22Rv1 (cell line): ENCODE results near the gene KIF25.

Experiments used
- H3K27ac ChIP-seq: fragments of 450-650 bp; 2 replicates; pipeline ENCODE4 v1.5.1; 2017
- CTCF ChIP-seq: fragments of 450-650 bp; IDR thresholded peaks from 2 replicates; pipeline ENCODE4 v1.5.1; 2017; ENCODE audit warnings: mild to moderate bottlenecking
- ZFX ChIP-seq: fragments of 450-650 bp; IDR thresholded peaks from 2 replicates; pipeline ENCODE4 v1.6.1; 2017; ENCODE audit warnings: antibody characterized with exemption, borderline replicate concordance

KIF25 gene

GRCh38 chr6:168050881-168051586 lies 53.6 kb downstream of the KIF25 start:
- TF ChIP-seq ZFX, result no peak
- peak; percentile 12; the same call in 1 of the 2 replicates for TF ChIP-seq CTCF
- H3K27ac ChIP-seq, result no peak overlapping the region

- no peak for TF ChIP-seq CTCF
- no peak for TF ChIP-seq ZFX
- H3K27ac ChIP-seq, result no peak overlapping the region
These were observed 54.2 kb downstream of the KIF25 start for GRCh38 chr6:168051648-168052047.

GRCh38 chr6:168052291-168052891 lies 54.9 kb downstream of the KIF25 start:
- TF ChIP-seq CTCF (peak; percentile 44), ZFX (no peak)
- H3K27ac ChIP-seq, result no peak overlapping the region

- H3K27ac ChIP-seq, result no peak overlapping the region
- no peak for TF ChIP-seq ZFX
- TF ChIP-seq CTCF, result no peak
These were observed 55.9 kb downstream of the KIF25 start for GRCh38 chr6:168053086-168053956.

GRCh38 chr6:168053957-168054471 lies 56.5 kb downstream of the KIF25 start:
- TF ChIP-seq ZFX, result no peak
- TF ChIP-seq CTCF, result no peak
- H3K27ac ChIP-seq, result no peak overlapping the region

GRCh38 chr6:168054765-168055560 lies 57.5 kb downstream of the KIF25 start:
- TF ChIP-seq CTCF (no peak), ZFX (no peak)
- H3K27ac ChIP-seq, result no peak overlapping the region
